Mucosa of gallbladder (tissue), 1 donor: Measurements from ENCODE around the gene CCDC71L. TPM values are rescaled to one million over a fixed set of nuclear protein-coding genes. Genes with fewer than 3 reads are reported as not detected.
A peak's percentile ranks its signal among the peaks of the same experiment; 100 is the strongest.

Source experiments
- DNase-seq: peaks from one replicate; pipeline ENCODE4 v3.0.0-alpha.2; 2020; ENCODE audit warnings: low spot score
- total RNA-seq: library from RNA; stranded (reverse); gene quantifications from one replicate; pipeline ENCODE4 v1.2.1, GENCODE V29; 2021
- donor health status: DM: no; HTN: no; CAD: no.

CCDC71L gene
- total RNA-seq, 1 donor from 2014 or later = 20.4 TPM

GRCh38 chr7:106659166-106659962 lies 1.6 kb downstream of the CCDC71L start:
- DNase-seq = no peak

GRCh38 chr7:106658316-106659165 lies 2.4 kb downstream of the CCDC71L start:
- no peak for DNase-seq

GRCh38 chr7:106657085-106657991 lies 3.6 kb downstream of the CCDC71L start:
- DNase-seq = no peak

- DNase-seq = no peak
Measured at GRCh38 chr7:106655703-106656498, 5.1 kb downstream of the CCDC71L start.

GRCh38 chr7:106653488-106653887 lies 7.5 kb downstream of the CCDC71L start:
- no peak for DNase-seq

GRCh38 chr7:106652909-106653308 lies 8.0 kb downstream of the CCDC71L start:
- DNase-seq = no peak

GRCh38 chr7:106652092-106652491 lies 8.9 kb downstream of the CCDC71L start:
- no peak for DNase-seq

GRCh38 chr7:106646256-106646655 lies 14.7 kb downstream of the CCDC71L start:
- DNase-seq = no peak

- DNase-seq = no peak
Measured at GRCh38 chr7:106644999-106645398, 16.0 kb downstream of the CCDC71L start.

GRCh38 chr7:106643216-106644000 lies 17.6 kb downstream of the CCDC71L start:
- DNase-seq = no peak

- no peak for DNase-seq
Measured at GRCh38 chr7:106641416-106641815, 19.5 kb downstream of the CCDC71L start.

GRCh38 chr7:106640368-106641141 lies 20.4 kb downstream of the CCDC71L start:
- no peak for DNase-seq

- DNase-seq = no peak
Measured at GRCh38 chr7:106639476-106640334, 21.3 kb downstream of the CCDC71L start.

- no peak for DNase-seq
Measured at GRCh38 chr7:106635411-106635810, 25.5 kb downstream of the CCDC71L start.

- no peak for DNase-seq
Measured at GRCh38 chr7:106634958-106635357, 26.0 kb downstream of the CCDC71L start.

- DNase-seq = no peak
Measured at GRCh38 chr7:106630648-106631047, 30.3 kb downstream of the CCDC71L start.

GRCh38 chr7:106629516-106629915 lies 31.4 kb downstream of the CCDC71L start:
- no peak for DNase-seq

GRCh38 chr7:106626376-106627164 lies 34.4 kb downstream of the CCDC71L start:
- DNase-seq = peak; percentile 23
